Endothelial cell of umbilical vein (primary cell): ENCODE data around the gene PGGHG.

ENCODE experiments used
- CTCF ChIP-seq, 2 donors: IDR thresholded peaks; 1 replicate in 1 of 2; 2 replicates in 1 of 2; pipeline ENCODE4 v1.5.1; 2011; ENCODE audit warnings: low read length in 2 of 2, mild to moderate bottlenecking in 2 of 2, moderate library complexity in 2 of 2, control low read depth in 1 of 2, inconsistent platforms in 1 of 2, low read depth in 1 of 2; ENCODE audit not compliant: insufficient read depth in 1 of 2; ENCODE audit errors: extremely low read depth in 1 of 2
- FOS ChIP-seq: IDR thresholded peaks from 2 replicates; pipeline ENCODE4 v1.6.1; 2011; ENCODE audit warnings: mild to moderate bottlenecking, low read length, moderate library complexity, borderline replicate concordance; ENCODE audit not compliant: insufficient read depth
- MAX ChIP-seq: IDR thresholded peaks from 2 replicates; pipeline ENCODE4 v1.6.1; 2011; ENCODE audit not compliant: insufficient read depth, insufficient read length

- no peak for TF ChIP-seq FOS
- TF ChIP-seq MAX, result no peak
- no peak for TF ChIP-seq CTCF (IDR thresholded peaks at IDR 0.05; ENCODE audit: extremely low read depth in 1 of 2, insufficient read depth in 1 of 2, low read depth in 1 of 2, low read length in 2 of 2)
Measured at GRCh38 chr11:336659-337198, 47.8 kb downstream of the PGGHG start.
